Activated CD4-positive, alpha-beta T cell treated with anti-CD3 and anti-CD28 coated beads, Interleukin-2, amount 50 U/mL, for 16 hours (primary cell): ENCODE measurements around the gene DPYSL3.
A peak's percentile ranks its signal among the peaks of the same experiment; 100 is the strongest.
"Not testable (repeated sequence)": the region's sequence is repeated elsewhere in the genome, so short reads cannot be mapped to it uniquely, and the experiment has no call there.

Experiments
- DNase-seq: peaks from one replicate; pipeline ENCODE4 v3.0.0-alpha.2; 2020

The DPYSL3 gene

GRCh38 chr5:147509710-147510651 lies at the start of gene DPYSL3:
Gene DPYSL3 (minus strand): TSS chr5:147510068. CDS start chr5:147509858, 210 bp downstream.
- DNase-seq = no peak

- peak; percentile 6 for DNase-seq
These were observed 49.0 kb upstream of the DPYSL3 start for GRCh38 chr5:147558826-147559225.

GRCh38 chr5:147557876-147558745 lies 48.2 kb upstream of the DPYSL3 start:
- no peak for DNase-seq

GRCh38 chr5:147555176-147555575 lies 45.3 kb upstream of the DPYSL3 start:
- DNase-seq = no peak

GRCh38 chr5:147554261-147554817 lies 44.5 kb upstream of the DPYSL3 start:
- DNase-seq = no peak

GRCh38 chr5:147553817-147554216 lies 43.9 kb upstream of the DPYSL3 start:
- not testable (repeated sequence) for DNase-seq

GRCh38 chr5:147552897-147553296 lies 43.0 kb upstream of the DPYSL3 start:
- DNase-seq = no peak

- no peak for DNase-seq
These were observed 41.8 kb upstream of the DPYSL3 start for GRCh38 chr5:147551677-147552076.

GRCh38 chr5:147547730-147548129 lies 37.9 kb upstream of the DPYSL3 start:
- DNase-seq = no peak

GRCh38 chr5:147544556-147544955 lies 34.7 kb upstream of the DPYSL3 start:
- no peak for DNase-seq

- no peak for DNase-seq
These were observed 29.2 kb upstream of the DPYSL3 start for GRCh38 chr5:147539053-147539452.

GRCh38 chr5:147538236-147538635 lies 28.4 kb upstream of the DPYSL3 start:
- no peak for DNase-seq

- no peak for DNase-seq
These were observed 24.5 kb upstream of the DPYSL3 start for GRCh38 chr5:147534172-147534951.

- no peak for DNase-seq
These were observed 22.3 kb upstream of the DPYSL3 start for GRCh38 chr5:147532156-147532555.

GRCh38 chr5:147530530-147531389 lies 20.9 kb upstream of the DPYSL3 start:
- DNase-seq = no peak

- no peak for DNase-seq
These were observed 13.2 kb upstream of the DPYSL3 start for GRCh38 chr5:147523069-147523468.

- no peak for DNase-seq
These were observed 12.6 kb upstream of the DPYSL3 start for GRCh38 chr5:147522435-147522834.

- DNase-seq = no peak
These were observed 10.6 kb upstream of the DPYSL3 start for GRCh38 chr5:147520450-147520849.

- no peak for DNase-seq
These were observed 9.5 kb upstream of the DPYSL3 start for GRCh38 chr5:147519380-147519779.

- no peak for DNase-seq
These were observed 7.5 kb upstream of the DPYSL3 start for GRCh38 chr5:147517383-147517782.

GRCh38 chr5:147515269-147515668 lies 5.4 kb upstream of the DPYSL3 start:
- no peak for DNase-seq
